ENCODE results near the gene LTBP1.
"Not testable (repeated sequence)": the region's sequence is repeated elsewhere in the genome, so short reads cannot be mapped to it uniquely, and the experiment has no call there.

Gene LTBP1

DNA sequence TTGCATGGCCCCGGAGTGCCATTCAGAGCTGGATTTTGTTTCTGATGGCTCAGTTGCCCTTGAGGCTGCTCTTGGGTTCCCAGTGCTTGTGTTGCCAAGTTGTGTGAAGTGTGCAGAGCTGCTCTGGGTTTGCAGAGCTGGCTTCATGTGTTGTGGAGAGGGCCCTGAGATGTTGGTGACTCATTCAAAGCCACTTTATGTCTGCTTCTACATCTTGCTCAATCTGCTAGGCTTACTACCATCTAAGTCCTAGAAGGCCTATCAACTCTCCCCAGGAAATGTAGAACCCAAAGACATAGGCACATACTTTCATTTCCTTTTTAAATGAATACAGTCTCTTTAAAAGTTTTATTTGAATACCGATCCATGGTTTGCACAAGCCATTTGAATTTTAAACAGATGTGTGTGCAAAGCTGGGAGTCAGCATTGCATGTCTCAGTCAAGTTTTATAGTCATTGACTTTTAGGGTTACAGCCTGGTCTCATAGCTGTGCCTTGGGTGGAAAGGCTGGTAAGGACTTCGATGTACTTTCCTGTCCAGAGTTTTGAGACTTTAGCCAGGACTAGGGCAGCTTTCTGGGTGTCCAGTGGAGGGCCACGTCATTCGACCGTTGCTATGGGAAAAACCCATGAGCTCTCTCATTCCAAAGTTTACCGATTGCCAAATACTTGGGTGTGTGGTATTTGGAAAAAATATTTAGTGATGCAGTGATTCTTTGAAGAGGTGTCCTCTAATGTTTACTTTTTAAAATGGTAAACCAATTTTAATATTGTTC, 105.0 kb downstream of the LTBP1 start:
- DNase-seq, result no peak

DNA sequence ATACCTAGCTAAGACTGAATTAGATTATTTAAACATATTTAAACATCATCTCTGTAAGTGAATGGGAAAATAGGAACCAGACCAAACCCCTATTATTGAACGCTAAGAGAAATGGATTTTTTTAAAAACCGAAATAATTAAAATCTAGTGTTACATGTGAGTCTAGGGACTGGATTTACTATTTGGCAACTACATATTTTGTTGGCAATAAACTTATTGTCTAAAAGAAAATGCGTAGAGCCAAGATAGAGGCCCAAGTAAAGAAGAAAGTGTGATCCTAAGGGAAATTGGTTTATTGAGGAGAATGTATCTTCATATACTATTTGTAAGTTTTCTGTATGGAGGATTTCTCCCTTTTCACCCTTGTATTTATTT, 105.6 kb downstream of the LTBP1 start:
- DNase-seq, result no peak

DNA sequence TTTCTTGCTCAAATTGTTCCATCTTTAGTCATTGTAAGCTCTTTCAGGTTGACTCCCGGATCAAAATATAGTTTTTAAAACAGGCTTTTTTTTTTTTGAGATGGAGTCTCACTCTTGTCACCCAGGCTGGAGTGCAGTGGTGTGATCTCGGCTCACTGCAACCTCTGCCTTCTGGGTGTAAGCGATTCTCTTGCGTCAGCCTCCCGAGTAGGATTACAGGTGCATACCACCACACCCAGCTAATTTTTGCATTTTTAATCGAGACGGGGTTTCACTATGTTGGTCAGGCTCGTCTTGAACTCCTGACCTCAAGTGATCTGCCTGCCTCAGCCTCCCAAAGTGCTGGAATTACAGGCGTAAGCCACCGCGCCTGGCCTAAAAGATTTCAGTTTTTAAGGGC, 106.0 kb downstream of the LTBP1 start:
- DNase-seq, result not testable (repeated sequence)

DNA sequence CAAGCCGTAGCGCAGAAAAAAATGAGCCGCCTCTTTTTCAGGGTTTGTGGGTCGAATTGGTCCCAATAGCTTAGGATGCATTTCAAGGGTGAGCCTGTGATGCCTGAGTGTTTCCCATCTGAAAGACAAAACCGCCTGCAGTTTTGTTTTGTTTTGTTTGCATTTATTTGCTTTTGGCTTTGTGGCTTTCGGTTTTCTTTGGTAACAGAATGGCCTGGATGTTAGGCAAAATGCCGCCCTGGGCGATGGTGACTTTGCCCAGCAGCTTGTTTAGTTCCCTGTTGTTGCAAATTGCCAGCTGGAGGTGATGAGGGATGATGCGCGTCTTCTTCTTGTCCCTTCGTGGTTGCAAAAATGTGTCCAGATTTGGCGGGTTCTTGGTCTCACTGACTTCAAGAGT, 109.4 kb downstream of the LTBP1 start:
- no peak for DNase-seq

DNA sequence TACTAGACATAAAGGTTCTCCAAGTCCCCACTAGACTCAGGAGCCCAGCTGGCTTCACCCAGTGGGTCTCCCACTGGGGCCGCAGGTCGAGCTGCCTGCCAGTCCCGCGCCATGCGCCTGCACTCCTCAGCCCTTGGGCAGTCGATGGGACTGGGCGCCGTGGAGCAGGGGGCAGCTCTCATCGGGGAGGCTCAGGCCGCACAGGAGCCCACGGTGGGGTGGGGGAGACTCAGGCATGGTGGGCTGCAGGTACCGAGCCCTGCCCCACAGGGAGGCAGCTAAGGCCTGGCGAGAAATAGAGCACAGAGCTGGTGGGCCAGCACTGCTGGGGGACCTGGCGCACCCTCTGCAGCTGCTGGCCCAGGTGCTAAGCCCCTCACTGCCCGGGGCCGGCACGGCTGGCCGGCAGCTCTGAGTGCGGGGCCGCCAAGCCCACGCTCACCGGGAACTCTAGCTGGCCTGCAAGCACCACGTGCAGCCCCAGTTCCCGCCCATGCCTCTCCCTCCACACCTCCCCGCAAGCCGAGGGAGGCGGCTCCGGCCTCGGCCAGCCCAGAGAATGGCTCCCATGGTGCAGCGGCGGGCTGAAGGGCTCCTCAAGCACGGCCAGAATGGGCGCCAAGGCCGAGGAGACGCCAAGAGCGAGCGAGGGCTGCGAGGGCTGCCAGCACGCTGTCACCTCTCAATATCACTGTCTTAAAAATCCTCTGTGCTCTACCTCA, 110.7 kb downstream of the LTBP1 start:
- not testable (repeated sequence) for DNase-seq

DNA sequence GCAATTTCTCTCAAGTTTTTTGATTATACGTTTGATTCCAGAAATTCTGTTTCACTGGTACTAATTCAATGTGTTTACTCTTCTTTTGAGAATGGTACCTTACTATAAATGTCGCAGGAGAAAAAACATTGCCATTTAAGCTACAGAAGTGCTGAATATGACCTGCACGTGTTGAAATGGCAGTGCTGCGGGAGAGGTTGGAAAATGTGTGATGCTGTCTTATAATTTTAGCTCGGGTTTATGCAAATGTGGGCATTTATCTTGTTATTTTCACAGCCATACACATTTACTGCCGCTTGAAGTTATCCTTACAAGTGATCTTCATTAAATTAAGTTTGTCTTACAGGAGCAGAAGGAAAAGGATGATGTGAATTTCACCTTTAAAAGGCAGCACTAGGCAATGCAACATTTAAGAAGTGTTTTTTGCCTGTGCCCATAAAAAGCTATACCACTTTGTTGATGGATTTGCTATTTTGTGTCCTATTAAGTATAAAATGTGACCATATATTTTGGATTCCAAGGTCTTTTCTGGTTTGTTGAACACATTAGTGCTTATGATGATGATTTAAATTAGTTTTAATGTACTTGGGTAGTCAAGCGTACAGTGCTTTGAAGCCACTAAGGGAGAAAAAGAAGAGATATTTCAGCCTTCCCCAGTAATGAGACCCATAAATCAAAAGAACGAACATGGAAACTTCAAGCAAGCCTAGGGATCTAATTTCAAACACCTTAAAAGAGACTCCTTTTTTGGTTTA, 112.1 kb downstream of the LTBP1 start:
- DNase-seq, result no peak

DNA sequence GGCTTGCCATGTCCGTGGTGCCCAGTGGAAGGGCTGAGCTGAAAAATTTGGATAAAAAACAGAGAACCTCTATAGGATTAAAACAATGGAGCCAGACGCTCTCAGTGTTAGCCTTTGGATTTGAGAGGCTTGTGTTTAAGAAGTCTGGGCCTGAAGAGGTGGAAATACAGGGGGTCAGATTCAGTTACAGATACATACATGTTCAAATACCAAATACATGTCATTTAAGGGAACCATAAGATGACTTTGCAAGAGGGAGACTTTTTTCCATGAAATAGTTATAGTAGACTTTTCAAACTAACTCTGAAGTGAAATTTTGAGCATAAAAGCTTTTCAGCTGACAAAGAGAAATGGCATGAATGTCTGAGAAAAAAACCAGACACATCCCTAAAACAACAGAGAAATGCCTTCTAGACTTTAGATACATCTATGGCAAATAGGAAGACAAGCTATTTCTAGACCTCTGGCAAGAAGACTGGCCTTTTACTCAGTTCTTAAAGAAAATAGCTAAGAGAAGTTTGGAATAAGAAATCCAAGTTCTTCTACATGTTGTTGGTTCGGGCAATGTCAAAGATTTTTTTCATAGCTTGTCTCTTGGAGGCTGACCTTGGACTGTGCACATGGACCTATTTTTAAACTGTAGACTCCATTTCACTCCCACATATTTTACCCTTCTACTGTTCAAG, 112.9 kb downstream of the LTBP1 start:
- DNase-seq, result no peak

DNA sequence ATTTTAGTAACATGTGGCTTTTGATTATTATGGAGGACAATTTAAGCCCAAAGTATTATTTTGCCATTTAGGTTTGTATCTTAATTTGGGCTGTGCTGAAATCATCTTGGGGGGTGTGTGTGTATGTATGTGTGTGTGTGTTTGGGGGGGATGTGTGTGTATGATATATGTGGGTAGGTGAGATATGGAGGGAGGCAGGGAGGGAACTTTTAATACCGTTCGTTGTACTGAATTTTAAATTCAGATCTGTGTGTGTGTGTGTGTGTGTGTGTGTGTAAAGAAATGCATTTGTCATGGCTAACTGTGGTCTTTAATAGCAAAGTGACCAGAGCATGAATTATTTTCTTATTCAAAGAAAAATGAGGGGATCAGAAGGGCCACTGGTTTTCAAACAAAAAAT, 113.7 kb downstream of the LTBP1 start:
- no peak for DNase-seq

DNA sequence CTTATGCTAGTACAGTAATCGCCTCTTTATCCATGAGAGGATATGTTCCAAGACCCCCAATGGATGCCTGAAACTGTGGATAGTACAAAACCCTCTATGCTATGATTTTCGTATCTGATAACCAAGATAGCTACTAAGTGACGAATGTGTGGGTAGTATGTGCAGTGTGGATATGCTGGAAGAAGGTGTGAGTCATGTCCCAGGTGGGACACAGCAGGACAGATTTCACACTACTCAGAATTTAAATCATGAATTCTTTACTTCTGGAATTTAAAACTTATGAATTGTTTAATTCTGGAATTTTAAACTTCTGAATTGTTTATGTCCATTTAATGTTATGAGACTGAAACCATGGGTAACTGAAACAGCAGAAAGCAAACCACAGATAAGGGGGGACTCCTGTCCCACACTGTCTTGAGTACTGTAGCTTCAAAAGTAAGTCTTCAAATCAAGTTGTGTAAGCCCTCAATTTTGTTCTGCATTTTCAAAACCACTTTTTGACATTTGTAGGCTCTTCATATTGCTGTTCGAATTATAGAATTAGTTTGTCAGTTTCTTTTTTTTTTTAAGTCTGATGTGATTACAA, 116.0 kb downstream of the LTBP1 start:
- DNase-seq, result no peak

DNA sequence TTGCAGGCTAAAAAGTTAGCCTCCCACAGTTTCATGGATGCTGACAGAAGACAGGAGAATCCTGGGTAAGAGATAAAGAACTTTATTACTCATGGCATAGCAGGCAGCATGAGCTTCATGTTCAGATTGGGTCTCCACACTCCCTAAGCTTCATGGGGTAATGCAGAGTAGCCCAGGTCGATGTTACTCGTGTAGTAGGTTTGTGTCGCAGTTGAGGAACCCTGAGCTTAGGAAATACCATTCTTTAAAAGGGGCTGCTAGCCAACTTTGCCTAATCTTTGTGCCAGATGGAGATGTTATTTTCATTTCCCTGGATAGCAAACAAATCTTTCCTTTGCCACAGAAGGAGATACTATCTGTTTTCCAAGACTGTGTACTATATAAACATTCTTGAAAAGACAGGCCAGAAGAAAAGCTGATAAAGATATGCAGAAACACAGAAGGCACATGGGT, 117.6 kb downstream of the LTBP1 start:
- no peak for DNase-seq

DNA sequence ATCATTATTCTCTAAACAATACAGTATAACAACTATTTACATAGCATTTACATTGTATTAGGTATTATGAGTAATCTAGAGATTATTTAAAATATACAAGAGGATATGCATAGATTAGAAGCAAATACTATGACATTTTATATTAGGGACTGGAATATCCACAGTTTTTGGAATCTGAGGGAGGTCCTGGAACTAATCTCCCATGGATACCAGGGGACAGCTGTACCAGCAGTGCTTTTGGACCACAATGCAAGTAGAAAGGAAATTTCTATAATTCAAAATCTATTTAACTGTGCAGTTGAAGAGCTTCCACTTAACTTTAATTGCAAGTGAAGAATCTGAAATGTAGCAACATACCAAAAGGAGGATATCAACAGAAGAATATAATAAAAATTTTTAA, 120.8 kb downstream of the LTBP1 start:
- no peak for DNase-seq

DNA sequence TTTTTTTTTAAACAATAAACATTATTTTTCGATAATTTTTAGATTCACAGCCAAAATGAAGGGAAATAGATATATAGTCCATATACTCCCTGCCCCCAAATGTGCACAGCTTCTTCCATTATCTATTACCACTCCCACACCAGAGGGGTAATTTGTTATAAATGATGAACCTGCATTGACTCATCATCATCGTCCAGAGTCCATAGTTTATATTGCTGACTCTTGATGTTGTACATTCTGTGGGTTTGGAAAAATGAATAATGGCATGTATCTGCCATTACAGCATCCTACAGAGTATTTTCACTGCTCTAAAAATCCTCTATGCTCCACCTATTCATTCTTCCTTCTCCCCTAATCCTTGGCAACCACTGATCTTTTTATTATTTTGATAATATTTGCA, 121.5 kb downstream of the LTBP1 start:
- no peak for DNase-seq

DNA sequence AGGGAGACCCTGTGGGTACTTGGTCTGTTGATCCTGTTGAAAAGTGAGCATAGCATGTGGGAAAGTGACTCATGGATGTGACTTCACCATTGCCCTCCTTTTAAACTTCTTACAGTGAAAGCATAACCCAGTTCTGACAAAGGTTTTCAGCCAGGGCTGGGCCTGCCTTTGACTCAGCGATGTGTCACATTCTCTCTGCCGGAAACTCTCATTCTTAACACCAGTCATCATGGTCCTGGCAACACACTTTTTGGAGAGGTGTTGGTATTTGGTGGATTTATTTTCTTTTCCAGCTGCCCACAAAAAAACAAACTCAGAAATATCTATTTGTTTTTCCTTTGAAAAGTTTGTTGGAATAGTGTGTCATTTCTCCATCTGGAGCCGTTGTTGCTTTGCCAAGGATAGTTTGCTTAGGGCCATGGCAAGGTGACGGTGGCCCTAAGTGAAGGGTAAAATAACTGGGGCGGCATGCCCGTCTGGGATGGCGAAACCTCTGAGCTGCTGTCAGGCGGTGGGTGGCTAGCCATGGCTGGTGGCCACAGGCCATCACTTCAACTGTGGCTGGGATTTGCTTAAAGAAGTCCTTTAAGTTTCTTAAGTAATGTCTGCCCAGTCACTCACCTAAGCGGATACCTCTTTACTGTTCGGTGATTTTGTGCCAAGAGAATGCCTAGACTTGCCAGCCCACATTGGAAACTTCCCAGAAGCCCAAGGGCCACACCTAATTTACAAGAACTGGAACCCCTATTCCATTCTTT, 123.3 kb downstream of the LTBP1 start:
- no peak for DNase-seq

DNA sequence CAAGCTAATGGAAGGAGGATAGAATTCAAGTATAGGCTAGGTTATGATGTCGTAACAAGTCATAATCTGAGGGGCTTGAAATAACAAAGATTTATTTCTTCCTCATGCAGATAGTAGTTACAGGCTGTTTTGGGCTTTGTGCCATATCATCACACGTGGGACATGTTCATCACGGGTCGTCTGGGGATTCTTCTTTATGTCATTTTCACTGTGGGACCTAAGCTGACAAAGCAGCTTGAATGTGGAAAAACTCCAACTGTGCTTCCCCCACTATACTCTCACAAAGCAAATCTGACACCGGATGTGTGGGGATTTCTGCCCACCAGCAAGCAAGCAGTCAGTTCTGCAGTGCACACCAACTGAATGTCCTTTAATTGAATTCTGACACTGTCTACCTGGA, 124.8 kb downstream of the LTBP1 start:
- DNase-seq, result no peak

DNA sequence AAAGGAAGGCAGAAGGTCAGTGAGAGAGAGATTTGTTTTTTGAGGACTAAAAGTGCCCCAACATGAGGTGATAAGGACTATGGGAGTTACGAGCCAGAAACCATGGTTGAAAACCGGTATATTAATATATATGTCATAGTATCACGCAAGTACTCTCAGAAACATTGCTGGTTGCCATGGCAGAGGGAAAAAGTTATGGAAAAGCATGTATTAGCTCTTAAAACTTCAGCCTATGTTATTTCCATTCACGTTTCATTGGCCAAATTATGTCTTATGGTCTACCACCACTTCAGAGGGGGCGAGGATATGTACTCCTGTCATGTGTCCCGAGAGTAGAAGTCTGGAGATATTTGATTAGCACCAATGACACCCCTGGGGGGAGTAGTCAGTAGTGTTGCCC, 125.9 kb downstream of the LTBP1 start:
- DNase-seq, result no peak

DNA sequence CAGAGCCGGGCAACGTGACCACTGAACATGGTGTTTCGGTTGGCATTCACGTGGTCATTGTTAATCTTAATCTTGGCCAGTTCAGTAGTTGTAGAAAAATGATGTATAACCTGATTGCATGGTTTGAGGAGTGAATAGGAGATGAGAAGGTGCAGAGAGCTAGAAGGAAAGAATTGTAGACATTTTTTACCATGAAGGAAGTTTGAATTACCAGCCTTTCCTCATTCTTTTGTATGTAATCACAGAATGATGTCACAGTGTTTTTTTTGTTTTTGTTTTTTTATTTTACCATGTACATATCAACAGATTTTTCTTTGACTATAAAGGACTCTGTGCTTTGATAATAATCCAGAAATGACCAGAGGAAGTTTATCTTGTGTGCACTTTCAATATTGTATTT, 126.3 kb downstream of the LTBP1 start:
- no peak for DNase-seq

DNA sequence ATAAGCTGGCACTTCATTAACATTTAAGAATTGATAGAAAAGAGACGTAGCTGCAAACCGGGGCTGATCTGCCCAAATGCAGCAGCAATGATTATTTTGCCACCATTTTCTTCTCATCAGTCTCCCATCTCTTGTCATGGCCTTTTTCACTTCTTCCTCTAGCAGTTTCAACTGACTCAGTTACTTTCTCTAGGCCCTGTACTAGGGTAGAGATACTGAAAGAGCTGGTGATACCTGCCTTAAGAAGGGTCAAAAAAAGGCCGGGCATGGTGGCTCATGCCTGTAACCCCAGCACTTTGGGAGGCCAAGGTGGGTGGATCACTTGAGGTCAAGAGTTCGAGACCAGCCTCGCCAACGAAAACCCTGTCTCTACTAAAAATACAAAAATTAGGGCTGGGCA, 127.4 kb downstream of the LTBP1 start:
- DNase-seq, result no peak

DNA sequence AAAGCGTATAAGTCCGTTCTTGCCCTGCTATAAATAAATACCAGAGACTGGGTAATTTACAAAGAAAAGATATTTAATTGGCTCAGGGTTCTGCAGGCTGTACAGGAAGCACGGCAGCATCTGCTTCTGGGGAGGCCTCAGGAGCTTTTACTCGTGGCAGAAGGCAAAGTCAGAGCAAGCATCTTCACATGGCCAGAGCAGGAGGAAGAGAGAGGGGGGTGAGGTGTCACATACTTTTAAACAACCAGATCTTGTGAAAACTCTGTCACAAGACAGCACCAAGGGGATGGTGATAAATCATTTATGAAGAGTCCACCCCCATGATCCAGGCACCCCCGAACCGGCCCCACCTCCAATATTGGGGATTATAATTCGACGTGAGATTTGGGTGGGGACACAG, 130.6 kb downstream of the LTBP1 start:
- no peak for DNase-seq

DNA sequence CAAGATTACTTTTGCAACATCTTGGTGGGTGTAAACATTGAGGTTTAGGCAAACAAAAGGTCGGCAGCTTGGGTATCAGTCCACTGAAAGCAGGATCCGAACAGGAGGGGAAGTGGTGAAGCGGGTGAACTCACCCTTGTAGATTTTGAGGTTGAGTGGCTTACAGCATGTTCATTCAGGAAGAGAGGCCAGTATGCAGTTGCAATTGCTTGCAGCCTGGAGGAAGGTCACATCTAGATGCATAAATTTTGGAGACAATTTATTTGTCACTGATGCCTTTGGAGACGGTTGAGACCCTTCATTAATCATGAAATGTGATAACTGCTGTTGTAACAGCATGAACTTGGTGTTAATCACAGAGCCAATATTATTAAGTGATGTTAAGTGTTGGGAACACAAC, 131.1 kb downstream of the LTBP1 start:
- DNase-seq, result no peak

DNA sequence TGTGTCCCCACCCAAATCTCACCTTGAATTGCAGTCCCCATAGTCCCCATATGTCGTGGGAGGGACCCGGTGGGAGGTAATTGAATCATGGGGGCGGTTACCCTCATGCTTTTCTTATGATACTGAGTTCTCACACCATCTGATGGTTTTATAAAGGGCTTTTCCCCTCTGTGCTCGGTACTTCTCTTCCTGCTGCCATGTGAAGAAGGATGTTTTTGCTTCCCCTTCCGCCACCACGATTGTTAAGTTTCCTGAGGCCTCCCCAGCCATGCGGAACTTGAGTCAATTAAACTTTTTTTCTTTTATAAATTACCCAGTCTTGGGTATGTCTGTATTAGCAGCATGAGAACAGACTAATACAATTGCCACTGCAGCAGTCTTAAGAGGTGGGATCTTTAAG, 134.9 kb downstream of the LTBP1 start:
- no peak for DNase-seq

DNA sequence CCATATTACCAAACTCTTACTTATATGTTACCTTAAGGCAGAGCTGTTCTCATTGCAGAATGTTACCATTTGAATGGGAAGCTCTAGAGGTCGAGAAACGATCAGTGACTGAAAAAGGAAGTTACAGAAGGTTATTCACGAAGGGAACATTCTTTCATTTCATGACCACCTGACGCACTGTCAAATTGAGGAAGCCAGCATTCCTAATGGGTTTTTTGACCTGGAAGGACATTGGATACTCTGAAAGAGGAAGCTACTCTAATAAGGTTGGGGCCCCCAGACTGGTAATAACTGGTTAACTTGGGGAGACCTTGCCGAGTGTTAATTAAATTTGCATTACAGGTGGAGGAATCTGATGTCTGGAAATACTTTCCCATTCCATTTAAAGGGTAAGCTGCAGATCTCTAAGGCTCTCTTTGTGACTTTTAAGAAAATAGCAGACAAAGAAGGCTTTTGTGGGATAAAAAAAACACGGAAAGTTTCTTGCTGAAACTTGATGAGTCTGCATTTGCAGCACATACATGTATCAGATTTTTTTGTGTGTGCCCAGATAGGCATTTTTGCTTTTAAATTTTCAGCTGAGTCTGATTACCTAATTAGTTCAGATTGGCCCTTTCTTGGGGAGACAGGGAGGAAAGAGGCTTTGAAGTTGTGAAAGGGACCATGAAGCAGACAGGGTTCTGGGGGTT, 137.1 kb downstream of the LTBP1 start:
- DNase-seq, result no peak

DNA sequence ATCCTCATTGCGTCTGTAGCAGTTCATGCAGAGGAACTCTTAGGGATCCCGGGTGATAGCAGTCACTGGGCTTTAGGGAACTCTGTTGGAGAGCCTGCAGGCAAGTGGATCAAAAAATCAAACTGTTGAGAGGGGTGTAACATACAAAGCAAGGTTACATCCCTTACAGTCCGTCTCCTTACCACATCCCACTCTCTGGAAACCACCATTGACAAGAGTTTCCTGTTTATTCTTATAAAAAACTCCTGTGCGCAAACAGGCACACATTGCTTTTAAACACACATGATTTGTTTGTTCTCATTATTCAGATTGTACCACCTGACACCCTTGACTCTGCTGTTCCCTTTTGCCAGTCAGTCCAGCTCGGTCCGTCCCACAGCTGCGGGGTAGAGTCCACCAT, 137.7 kb downstream of the LTBP1 start:
- DNase-seq, result no peak
